Thymus (tissue), 11 donors: ENCODE measurements around the gene ANXA5. TPM values are rescaled to one million over a fixed set of nuclear protein-coding genes. Genes with fewer than 3 reads are reported as not detected.

Experiments used
- DNase-seq, 9 donors: peaks; one replicate each; pipeline ENCODE4 v3.0.0-alpha.2; 2013; ENCODE audit warnings: low spot score in 9 of 9, low read depth in 6 of 9, missing footprints in 1 of 9
- H3K27ac ChIP-seq, 2 donors: one replicate each; pipeline ENCODE4 v1.5.1; 2013; ENCODE audit warnings: control low read depth in 1 of 2, low read depth in 1 of 2, low read length in 1 of 2, mild to moderate bottlenecking in 1 of 2, moderate library complexity in 1 of 2
- H3K27me3 ChIP-seq, 2 donors: one replicate each; pipeline ENCODE4 v1.5.1; 2013; ENCODE audit warnings: low read length in 1 of 2; ENCODE audit not compliant: control insufficient read depth in 2 of 2, insufficient read depth in 1 of 2
- H3K36me3 ChIP-seq, 2 donors: one replicate each; pipeline ENCODE4 v1.5.1; 2013; ENCODE audit warnings: low read length in 1 of 2, mild to moderate bottlenecking in 1 of 2, moderate library complexity in 1 of 2; ENCODE audit not compliant: control insufficient read depth in 2 of 2, insufficient read depth in 2 of 2
- H3K4me1 ChIP-seq, 2 donors: one replicate each; pipeline ENCODE4 v1.5.1; 2013; ENCODE audit warnings: low read length in 2 of 2; ENCODE audit not compliant: control insufficient read depth in 2 of 2, insufficient read depth in 2 of 2
- H3K4me3 ChIP-seq, 2 donors: one replicate each; pipeline ENCODE4 v1.5.1; 2013; ENCODE audit warnings: low read length in 2 of 2, control low read depth in 1 of 2, mild to moderate bottlenecking in 1 of 2
- H3K9me3 ChIP-seq, 2 donors: one replicate each; pipeline ENCODE4 v1.5.1; 2013; ENCODE audit warnings: low read length in 1 of 2, mild to moderate bottlenecking in 1 of 2; ENCODE audit not compliant: control insufficient read depth in 2 of 2, insufficient read depth in 1 of 2
- WGBS: extraction: QIAGEN DNeasy Blood & Tissue Kit; methylation state at CpG from one replicate; pipeline ENCODE4 v1.1.7; 2013; 5-methylcytosine and 5-hydroxymethylcytosine counted together
- polyA plus RNA-seq: library from polyadenylated mRNA; stranded (reverse); fragments of 200-250 nt; gene quantifications from one replicate; pipeline ENCODE4 v1.2.3, GENCODE V29; 2013
- total RNA-seq: library from RNA; stranded (reverse); fragments of 120-200 nt; gene quantifications from one replicate; pipeline ENCODE4 v1.2.4, GENCODE V29; 2013
- donor health status: healthy.

The ANXA5 gene
- total and polyA plus RNA-seq, 2 donors: 88.2 to 193 TPM

DNA sequence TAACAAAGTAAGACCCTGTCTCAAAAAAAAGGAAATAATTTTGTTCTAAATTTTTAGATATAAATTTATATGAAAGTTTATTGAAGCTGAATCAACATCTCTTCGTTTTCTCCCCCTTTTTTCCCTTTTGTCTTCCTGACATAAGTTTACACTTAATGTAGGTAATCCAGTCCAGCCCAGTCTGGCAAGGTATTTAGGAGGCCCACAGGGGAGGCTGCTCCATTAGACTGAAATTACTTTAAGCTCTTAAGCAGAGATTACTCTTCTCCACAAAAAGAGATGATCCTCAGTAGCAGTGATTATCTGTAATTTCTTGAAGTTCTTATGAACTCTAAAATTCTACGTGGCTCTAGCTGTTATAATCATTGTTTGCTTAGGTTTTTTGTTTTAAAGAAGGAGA, 46.0 kb downstream of the ANXA5 start:
- Histone ChIP-seq H3K9me3 (no peaks in the 10 kb centered on the region), H3K4me1 (no peaks in the 10 kb centered on the region), H3K36me3 (no peaks in the 10 kb centered on the region), H3K4me3 (no peak overlapping the region), H3K27ac (no peak overlapping the region), H3K27me3 (no peaks in the 10 kb centered on the region)
- no peak for DNase-seq
- 93% methylated on average over 2 of the region's 2 CpGs for WGBS

DNA sequence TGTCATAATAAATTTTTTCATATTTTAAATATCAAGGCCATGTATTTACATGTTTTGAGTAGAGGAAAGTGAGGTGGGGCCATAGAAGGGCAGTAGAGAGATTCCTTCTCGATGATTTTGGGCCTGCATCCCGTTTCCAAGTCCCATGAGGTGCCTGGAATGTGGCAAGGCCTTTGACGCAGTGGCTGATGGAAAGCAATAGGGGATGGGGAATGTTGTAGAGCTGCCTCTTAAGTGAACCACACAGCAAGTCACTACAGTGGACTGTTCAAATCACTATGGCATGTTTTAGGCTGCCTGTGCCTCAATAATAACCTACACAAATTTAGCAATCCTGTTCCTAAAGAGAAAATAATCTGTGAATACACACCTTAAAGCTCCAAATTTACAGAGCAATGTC, 48.3 kb downstream of the ANXA5 start:
- no peaks in the 10 kb centered on the region for H3K27me3 ChIP-seq
- no peaks in the 10 kb centered on the region for H3K4me1 ChIP-seq
- H3K4me3 ChIP-seq: no peak overlapping the region
- no peak for DNase-seq
- H3K36me3 ChIP-seq: no peaks in the 10 kb centered on the region
- H3K27ac ChIP-seq: no peak overlapping the region
- 47% methylated on average over 3 of the region's 3 CpGs for WGBS
- H3K9me3 ChIP-seq: no peaks in the 10 kb centered on the region

DNA sequence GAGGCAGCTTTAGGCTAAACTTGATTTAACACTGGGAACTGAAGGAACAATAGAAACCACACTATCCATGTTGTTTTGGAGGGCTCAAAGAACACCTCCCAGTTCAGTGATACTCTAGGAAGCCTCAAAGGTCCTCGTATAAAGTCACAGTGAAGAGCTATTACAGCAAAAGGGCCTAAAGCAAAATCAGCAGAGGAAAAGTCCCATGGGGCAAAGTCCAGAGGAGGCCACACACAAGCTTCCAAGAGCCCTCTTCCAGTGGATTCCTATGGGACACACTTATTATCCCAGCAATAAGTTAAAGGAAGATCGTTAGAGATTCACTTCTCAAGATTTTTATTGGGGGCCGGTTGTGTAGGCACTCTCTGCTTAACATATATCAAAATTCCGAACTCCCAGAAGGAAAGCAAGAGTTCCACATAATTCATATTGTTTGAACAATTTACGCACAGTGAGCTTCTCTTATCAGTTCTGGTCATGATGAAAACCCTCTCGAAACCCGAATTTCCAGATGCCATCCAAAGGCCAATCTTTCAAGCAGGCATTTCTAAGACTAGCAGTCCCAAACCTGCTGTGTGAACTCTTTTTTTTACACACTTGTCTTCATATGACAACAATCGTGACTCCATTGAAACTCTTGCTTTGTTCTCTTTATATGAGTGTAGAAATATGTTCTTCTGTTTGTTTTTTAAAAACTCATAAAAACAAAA, 53.7 kb downstream of the ANXA5 start:
- no peak for DNase-seq
- H3K9me3 ChIP-seq: no peaks in the 10 kb centered on the region
- 94% methylated on average over 8 of the region's 8 CpGs for WGBS

GRCh38 chr4:121642292-121642691, 54.5 kb downstream of the ANXA5 start:
- WGBS: 94% methylated on average over 2 of the region's 2 CpGs
- Histone ChIP-seq H3K36me3 (no peaks in the 10 kb centered on the region), H3K27me3 (no peaks in the 10 kb centered on the region), H3K27ac (no peak overlapping the region), H3K4me3 (no peak overlapping the region), H3K9me3 (no peaks in the 10 kb centered on the region), H3K4me1 (no peaks in the 10 kb centered on the region)
- no peak for DNase-seq

More for the DNA sequence above, 53.7 kb downstream of the ANXA5 start:
- Histone ChIP-seq H3K4me1 (no peaks in the 10 kb centered on the region), H3K4me3 (no peak overlapping the region), H3K27me3 (no peaks in the 10 kb centered on the region), H3K27ac (no peak overlapping the region), H3K36me3 (no peaks in the 10 kb centered on the region)

DNA sequence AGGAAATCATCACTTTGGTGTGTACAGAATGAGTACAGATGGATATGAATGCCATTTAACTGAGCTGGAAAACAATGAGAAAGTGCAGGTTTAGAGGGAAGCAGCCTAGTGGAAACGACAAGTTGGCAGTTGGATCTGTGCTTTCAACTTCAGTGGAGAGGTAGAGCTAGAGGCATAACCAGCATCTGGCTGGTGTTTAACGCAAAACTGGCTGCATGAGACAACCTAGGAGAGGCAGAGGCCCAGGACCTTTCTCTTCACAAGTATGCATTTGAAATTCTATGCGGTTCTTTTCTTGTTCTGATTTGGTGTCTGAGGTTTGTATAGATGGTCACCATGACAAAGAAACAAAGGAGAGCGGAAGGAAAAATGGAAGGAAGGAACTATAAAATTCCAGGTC, 63.1 kb downstream of the ANXA5 start:
- Histone ChIP-seq H3K27me3 (no peaks in the 10 kb centered on the region), H3K4me3 (no peak overlapping the region), H3K9me3 (no peaks in the 10 kb centered on the region), H3K36me3 (no peaks in the 10 kb centered on the region), H3K27ac (no peak overlapping the region), H3K4me1 (no peaks in the 10 kb centered on the region)
- 72% methylated on average over 4 of the region's 4 CpGs for WGBS
- DNase-seq: no peak

DNA sequence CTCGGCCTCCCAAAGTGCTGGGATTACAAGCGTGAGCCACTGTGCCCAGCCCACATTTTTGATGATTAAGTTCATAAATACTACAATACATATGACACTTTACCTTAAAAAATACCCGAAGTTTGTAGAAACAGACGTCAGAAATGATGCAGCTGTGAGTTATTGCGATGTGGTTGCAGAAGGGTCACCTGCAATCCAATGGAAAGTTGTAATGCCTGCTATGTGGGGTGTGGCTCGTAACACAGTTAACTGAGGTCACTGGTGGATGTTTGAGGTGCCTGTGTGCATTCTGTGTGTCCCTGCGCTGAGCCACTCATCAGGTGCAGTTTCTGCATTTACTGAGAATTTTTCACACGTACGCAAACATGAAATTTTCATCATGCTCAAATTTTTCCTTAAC, 64.1 kb downstream of the ANXA5 start:
- DNase-seq: no peak
- Histone ChIP-seq H3K27ac (no peak overlapping the region), H3K9me3 (no peaks in the 10 kb centered on the region), H3K27me3 (no peaks in the 10 kb centered on the region), H3K4me3 (no peak overlapping the region), H3K4me1 (no peaks in the 10 kb centered on the region), H3K36me3 (no peaks in the 10 kb centered on the region)
- 96% methylated on average over 9 of the region's 9 CpGs for WGBS

Other genes with a start within 250 kb of the ANXA5 start
- gene SMIM43, start 68.2 kb upstream of the ANXA5 start, total RNA-seq: 0.24 TPM
- 0.43 TPM for gene SMIM43, start 68.2 kb upstream of the ANXA5 start, polyA plus RNA-seq
- 66.3 TPM for gene EXOSC9, start 104.3 kb upstream of the ANXA5 start, total RNA-seq
- 33.4 TPM for gene EXOSC9, start 104.3 kb upstream of the ANXA5 start, polyA plus RNA-seq
- gene CCNA2, start 126.9 kb upstream of the ANXA5 start, total RNA-seq: 76.3 TPM
- gene CCNA2, start 126.9 kb upstream of the ANXA5 start, polyA plus RNA-seq: 8.8 TPM
- 13.4 TPM for gene BBS7, start 173.5 kb upstream of the ANXA5 start, total RNA-seq
- 7.7 TPM for gene BBS7, start 173.5 kb upstream of the ANXA5 start, polyA plus RNA-seq